Stimulated activated naive CD8-positive, alpha-beta T cell treated with anti-CD3 and anti-CD28 coated beads, Interleukin-15, Interleukin-2, amounts not matched to agents 100 U/mL and 50 U/mL, for 24 hours (primary cell): ENCODE data around the gene SLC36A4.
"Not testable (repeated sequence)": the region's sequence is repeated elsewhere in the genome, so short reads cannot be mapped to it uniquely, and the experiment has no call there.

ENCODE experiments used
- ATAC-seq: fragments of 150-1000 bp; cut with Tn5 transposase; one replicate; pipeline ENCODE4 v1.10.0; 2021
- DNase-seq: peaks from one replicate; pipeline ENCODE4 v3.0.0; 2021

The SLC36A4 gene

GRCh38 chr11:93118276-93118675 lies 79.5 kb downstream of the SLC36A4 start:
- ATAC-seq (no peak), DNase-seq (no peak)

GRCh38 chr11:93117565-93117964 lies 80.2 kb downstream of the SLC36A4 start:
- DNase-seq (no peak), ATAC-seq (no peak)

DNA sequence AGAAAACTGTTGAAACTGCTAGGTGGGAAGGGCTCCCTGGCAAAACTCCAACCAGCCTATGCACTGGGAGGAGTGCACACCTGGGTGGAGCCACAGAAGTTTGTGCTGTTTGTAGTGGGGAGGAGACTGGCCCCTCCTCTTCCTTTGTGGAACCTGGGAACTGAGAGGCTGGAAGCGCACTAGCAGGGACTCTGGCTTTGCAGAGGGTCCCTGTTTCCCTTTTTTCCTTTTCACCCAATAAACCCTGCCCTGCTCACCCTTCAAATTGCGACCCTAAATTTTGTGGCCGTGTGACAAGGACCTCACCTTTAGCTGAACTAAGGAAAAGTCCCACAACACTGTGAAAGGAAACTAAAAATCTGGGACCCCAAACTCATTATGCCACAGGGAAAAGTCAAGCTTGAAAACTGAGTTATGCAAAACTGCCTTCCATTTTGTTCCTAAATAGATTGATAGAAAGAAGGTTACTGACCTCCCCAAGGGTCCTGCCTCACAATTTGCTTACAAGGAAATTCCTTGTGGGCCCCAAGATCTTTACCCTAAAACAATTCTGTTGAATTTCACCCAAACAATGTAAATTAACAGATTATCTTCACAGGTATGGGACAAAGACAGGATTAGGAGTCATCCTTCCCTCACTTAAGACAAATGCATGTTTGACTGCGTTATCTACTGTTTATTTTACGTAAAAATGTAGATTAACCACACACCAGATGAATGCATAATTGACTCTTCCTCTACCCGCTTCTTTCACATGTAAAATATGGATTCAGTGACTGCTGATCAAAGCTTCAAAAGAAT lies 81.0 kb downstream of the SLC36A4 start:
- ATAC-seq: no peak
- no peak for DNase-seq

DNA sequence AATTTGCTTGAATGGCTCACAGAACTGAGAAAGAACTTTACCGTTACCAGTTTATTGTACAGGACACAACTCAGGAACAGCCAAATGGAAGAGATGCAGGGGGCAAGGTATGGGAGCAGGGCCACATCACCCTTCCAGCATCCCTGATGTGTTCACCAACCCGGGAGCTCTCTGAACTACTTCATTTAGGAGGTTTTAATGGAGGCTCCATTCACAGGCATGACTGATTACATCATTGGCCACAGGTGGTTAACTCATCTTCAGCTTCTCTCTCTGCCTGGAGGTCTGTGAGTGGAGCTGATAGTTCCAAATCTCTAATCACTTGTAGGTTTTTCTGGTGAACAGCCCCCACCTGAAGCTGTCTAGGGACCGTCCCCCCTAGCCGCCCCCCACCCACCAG lies 83.5 kb downstream of the SLC36A4 start:
- DNase-seq: no peak
- no peak for ATAC-seq

DNA sequence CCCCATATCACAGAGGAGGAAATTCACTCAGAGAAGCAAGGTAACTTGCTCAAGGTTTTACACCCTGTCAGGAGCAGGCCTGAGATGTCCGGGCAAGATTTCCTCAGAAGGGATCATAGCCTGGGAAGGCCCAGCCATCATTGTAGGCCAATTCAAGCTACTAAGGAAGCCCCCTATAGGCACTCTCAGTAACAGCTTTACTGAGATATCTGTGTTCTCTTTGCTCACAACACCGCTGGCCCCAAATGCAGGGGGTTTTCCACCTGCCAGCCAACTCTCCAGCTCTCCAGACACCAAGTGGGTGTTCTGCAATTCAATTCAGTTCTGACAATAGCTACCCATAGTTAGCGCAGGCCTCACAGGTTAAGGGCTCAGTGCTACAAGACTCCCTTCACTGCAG lies 84.0 kb downstream of the SLC36A4 start:
- DNase-seq (no peak), ATAC-seq (no peak)

DNA sequence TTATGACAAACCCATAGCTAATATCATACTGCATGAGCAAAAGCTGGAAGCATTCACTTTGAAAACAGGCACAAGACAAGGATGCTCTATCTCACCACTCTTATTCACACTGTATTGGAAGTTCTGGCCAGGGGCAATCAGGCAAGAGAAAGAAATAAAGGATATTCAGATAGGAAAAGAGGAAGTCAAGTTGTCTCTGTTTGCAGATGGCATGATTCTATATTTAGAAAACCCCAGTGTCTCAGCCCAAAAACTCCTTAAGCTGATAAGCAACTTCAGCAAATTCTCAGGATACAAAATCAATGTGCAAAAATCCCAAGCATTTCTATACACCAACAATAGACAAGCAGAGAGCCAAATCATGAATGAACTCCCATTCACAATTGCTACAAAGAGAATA lies 86.6 kb downstream of the SLC36A4 start:
- DNase-seq, ATAC-seq: not testable (repeated sequence)

GRCh38 chr11:93100211-93100610 lies 97.6 kb downstream of the SLC36A4 start:
- no peak for ATAC-seq
- no peak for DNase-seq

GRCh38 chr11:93099806-93100205 lies 98.0 kb downstream of the SLC36A4 start:
- no peak for ATAC-seq
- no peak for DNase-seq
